Measurements from ENCODE around the gene CEACAM19. TPM values are rescaled to one million over a fixed set of nuclear protein-coding genes. Genes with fewer than 3 reads are reported as not detected.

The CEACAM19 gene
- total and polyA plus RNA-seq, 2 donors (not counting 3 experiments of a cell fraction or from before 2014, with no cell fraction given): 9.9 to 14.5 TPM

DNA sequence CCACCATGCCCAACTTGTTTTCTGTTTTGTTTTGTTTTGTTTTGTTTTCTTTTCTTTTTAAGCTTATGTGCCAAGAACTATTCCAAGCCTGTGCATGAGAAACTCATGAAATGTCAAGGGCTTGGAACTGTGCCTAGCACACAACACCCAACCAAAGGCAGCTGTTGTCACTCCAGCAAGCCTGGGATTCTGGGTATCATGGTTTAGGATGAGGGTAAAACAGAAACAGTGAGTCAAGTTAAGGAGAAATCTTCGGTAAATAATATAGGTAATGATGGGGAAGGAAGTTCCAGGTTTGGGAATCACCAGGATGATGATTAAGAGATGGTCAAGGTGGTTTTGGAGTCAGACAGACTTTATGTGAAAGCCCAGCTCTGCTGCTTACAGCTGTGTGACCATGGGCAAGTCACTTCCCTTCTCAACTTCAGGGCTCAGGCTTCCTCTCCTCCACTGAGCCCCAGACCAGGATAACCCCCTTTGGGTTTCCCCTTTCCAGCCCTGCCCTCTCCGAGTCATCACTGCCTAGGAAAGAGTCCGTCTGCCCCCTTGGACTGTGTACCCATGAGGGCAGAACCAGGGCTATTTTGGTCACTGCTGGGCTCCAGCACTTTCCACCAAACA is 22.5 kb upstream of the CEACAM19 start:
- ChIA-PET CTCF (interaction anchor here (0.7 to 3.4 kb wide), 12 partner anchors 8 to 122 kb away, joined by 3 to 34 read pairs (median 6); no protein-coding TSS in a partner anchor), POLR2A (interaction anchor here (0.6 to 1.8 kb wide), 4 partner anchors 23 to 961 kb away, joined by 3 to 7 read pairs (median 5); no protein-coding TSS in a partner anchor)
- TF ChIP-seq POLR2A (IDR thresholded peaks at IDR 0.05; ENCODE audit: low read depth, low read length) (no peak), GATA2 (IDR thresholded peaks at IDR 0.05; ENCODE audit: insufficient read depth, insufficient read length, low read depth, low read length) (no peak), FOS (IDR thresholded peaks at IDR 0.05; ENCODE audit: borderline replicate concordance, insufficient read depth, low read length) (peak; percentile 9), MYC (IDR thresholded peaks at IDR 0.05; ENCODE audit: low read depth, low read length) (no peak), POLR2AphosphoS5 (IDR thresholded peaks at IDR 0.05; ENCODE audit: insufficient read depth, low read depth, low read length) (no peak), EZH2 (IDR thresholded peaks at IDR 0.05; ENCODE audit: borderline replicate concordance, low read depth, low read length, severe bottlenecking) (no peak), JUN (IDR thresholded peaks at IDR 0.05; ENCODE audit: borderline replicate concordance, insufficient read depth, insufficient read length, low read depth) (no peak)
- TF ChIP-seq, protein P1, sequence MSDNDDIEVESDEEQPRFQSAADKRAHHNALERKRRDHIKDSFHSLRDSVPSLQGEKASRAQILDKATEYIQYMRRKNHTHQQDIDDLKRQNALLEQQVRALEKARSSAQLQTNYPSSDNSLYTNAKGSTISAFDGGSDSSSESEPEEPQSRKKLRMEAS (IDR thresholded peaks at IDR 0.05; ENCODE audit: insufficient read depth, insufficient read length): no peak
- TF ChIP-seq, protein P2, sequence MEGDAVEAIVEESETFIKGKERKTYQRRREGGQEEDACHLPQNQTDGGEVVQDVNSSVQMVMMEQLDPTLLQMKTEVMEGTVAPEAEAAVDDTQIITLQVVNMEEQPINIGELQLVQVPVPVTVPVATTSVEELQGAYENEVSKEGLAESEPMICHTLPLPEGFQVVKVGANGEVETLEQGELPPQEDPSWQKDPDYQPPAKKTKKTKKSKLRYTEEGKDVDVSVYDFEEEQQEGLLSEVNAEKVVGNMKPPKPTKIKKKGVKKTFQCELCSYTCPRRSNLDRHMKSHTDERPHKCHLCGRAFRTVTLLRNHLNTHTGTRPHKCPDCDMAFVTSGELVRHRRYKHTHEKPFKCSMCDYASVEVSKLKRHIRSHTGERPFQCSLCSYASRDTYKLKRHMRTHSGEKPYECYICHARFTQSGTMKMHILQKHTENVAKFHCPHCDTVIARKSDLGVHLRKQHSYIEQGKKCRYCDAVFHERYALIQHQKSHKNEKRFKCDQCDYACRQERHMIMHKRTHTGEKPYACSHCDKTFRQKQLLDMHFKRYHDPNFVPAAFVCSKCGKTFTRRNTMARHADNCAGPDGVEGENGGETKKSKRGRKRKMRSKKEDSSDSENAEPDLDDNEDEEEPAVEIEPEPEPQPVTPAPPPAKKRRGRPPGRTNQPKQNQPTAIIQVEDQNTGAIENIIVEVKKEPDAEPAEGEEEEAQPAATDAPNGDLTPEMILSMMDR (IDR thresholded peaks at IDR 0.05; ENCODE audit: extremely low read depth in 1 of 2, insufficient read depth in 1 of 2, low read depth in 1 of 2, low read length in 2 of 2): no peak
- peak; percentile 46 for DNase-seq (ENCODE audit: low read depth, low spot score)
- Histone ChIP-seq H3K36me3 (ENCODE audit: control insufficient read depth in 2 of 2, extremely low read depth in 1 of 2, insufficient read depth in 2 of 2, low read length in 2 of 2) (peaks cover 30 to 38% of the 10 kb centered on the region in 2 experiments), H3K9ac (replicated peaks; ENCODE audit: extremely low read depth, insufficient read depth, low read length) (no peak overlapping the region), H3K9me3 (replicated peaks; ENCODE audit: control insufficient read depth, insufficient read depth, low read length) (no peaks in the 10 kb centered on the region), H3K4me3 (replicated peaks in 1 of 3; ENCODE audit: insufficient read depth in 1 of 3, low read depth in 1 of 3, low read length in 3 of 3) (no peak overlapping the region), H3K4me2 (ENCODE audit: insufficient read depth, low read length) (no peak overlapping the region), H3K79me2 (ENCODE audit: control insufficient read depth, insufficient read depth, low read length) (peaks cover 81% of the 10 kb centered on the region), H3K4me1 (ENCODE audit: control insufficient read depth, extremely low read depth, insufficient read depth, low read length) (peaks cover 35% of the 10 kb centered on the region), H3K9me1 (replicated peaks; ENCODE audit: control insufficient read depth, extremely low read depth, insufficient read depth, low read length) (no peaks in the 10 kb centered on the region), H3K27ac (ENCODE audit: insufficient read depth, low read depth, low read length) (peak overlapping the region; percentile 21), H4K20me1 (replicated peaks; ENCODE audit: control insufficient read depth, extremely low read depth, insufficient read depth, low read length) (no peaks in the 10 kb centered on the region), H2AFZ (ENCODE audit: low read depth, low read length) (no peak overlapping the region), H3K27me3 (ENCODE audit: control insufficient read depth in 2 of 2, insufficient read depth in 2 of 2, low read length in 2 of 2) (no peaks in the 10 kb centered on the region)
- BruUV-seq (replicated peaks): no TSS peak
- dilution Hi-C loops (cut with MboI; ENCODE audit: extremely low pct_ligation_motif_present, low sequenced_read_pairs): no loop called here
- intact Hi-C loops (cut with micrococcal nuclease): no loop called here
- peak; percentile 80 for FAIRE-seq
